ENCODE measurements around the gene TMEM63A. TPM values are rescaled to one million over a fixed set of nuclear protein-coding genes. Genes with fewer than 3 reads are reported as not detected.
"Not testable (repeated sequence)": the region's sequence is repeated elsewhere in the genome, so short reads cannot be mapped to it uniquely, and the experiment has no call there.

TMEM63A gene
- total RNA-seq, 1 experiment from 2014 or later, result 31.4 TPM

- ATAC-seq, result no peak
- Histone ChIP-seq H3K27me3 (ENCODE audit: control insufficient read depth, insufficient read depth, low read length) (no peaks in the 10 kb centered on the region), H3K9me3 (ENCODE audit: control insufficient read depth, insufficient read depth, low read depth, low read length) (no peaks in the 10 kb centered on the region), H3K4me1 (ENCODE audit: control insufficient read depth, insufficient read depth, low read length) (peaks cover 56% of the 10 kb centered on the region), H3K36me3 (ENCODE audit: control insufficient read depth, insufficient read depth, low read length) (no peaks in the 10 kb centered on the region), H3K4me3 (ENCODE audit: low read depth in 2 of 2, low read length in 2 of 2) (no peak overlapping the region), H3K27ac (ENCODE audit: low read length) (no peak overlapping the region)
- POLR2A ChIA-PET, result no interaction called here
- TF ChIP-seq CTCF (IDR thresholded peaks at IDR 0.05), result no peak
- TF ChIP-seq TCF7L2 (IDR thresholded peaks at IDR 0.05; ENCODE audit: low read depth, low read length), result no peak
- TF ChIP-seq REST (IDR thresholded peaks at IDR 0.05; ENCODE audit: insufficient read depth in 1 of 2, low read depth in 2 of 2, low read length in 1 of 2), result no peak
- no peak for TF ChIP-seq POLR2AphosphoS5 (IDR thresholded peaks at IDR 0.05; ENCODE audit: low read depth, low read length)
- no peak for TF ChIP-seq SIN3A (IDR thresholded peaks at IDR 0.05; ENCODE audit: borderline replicate concordance, insufficient read depth, low read depth, low read length)
- intact Hi-C loops (cut with micrococcal nuclease; ENCODE audit: unreplicated experiment) (no loop called here), in situ Hi-C loops (cut with HindIII; ENCODE audit: low pct_unique_long_range_greater_than_20kb, low sequenced_read_pairs) (no loop called here)
- BruUV-seq (replicated peaks), result no TSS peak
- DNase-seq (ENCODE audit: low read depth, low spot score), result no peak
- CTCF ChIA-PET, result no interaction called here
Observed at GRCh38 chr1:225815526-225816178, 66.5 kb downstream of the TMEM63A start.

- H3K9me3 ChIP-seq (ENCODE audit: control insufficient read depth, insufficient read depth, low read depth, low read length); POLR2A ChIA-PET; DNase-seq (ENCODE audit: low read depth, low spot score); CTCF ChIA-PET; ATAC-seq; intact Hi-C loops (cut with micrococcal nuclease; ENCODE audit: unreplicated experiment); H3K36me3 ChIP-seq (ENCODE audit: control insufficient read depth, insufficient read depth, low read length); H3K27ac ChIP-seq (ENCODE audit: low read length); H3K27me3 ChIP-seq (ENCODE audit: control insufficient read depth, insufficient read depth, low read length); in situ Hi-C loops (cut with HindIII; ENCODE audit: low pct_unique_long_range_greater_than_20kb, low sequenced_read_pairs); H3K4me3 ChIP-seq (ENCODE audit: low read depth in 2 of 2, low read length in 2 of 2); BruUV-seq (replicated peaks): not testable (repeated sequence)
- peaks cover 52% of the 10 kb centered on the region for H3K4me1 ChIP-seq (ENCODE audit: control insufficient read depth, insufficient read depth, low read length)
Observed at GRCh38 chr1:225815090-225815489, 67.1 kb downstream of the TMEM63A start.

- H3K36me3 ChIP-seq (ENCODE audit: control insufficient read depth, insufficient read depth, low read length), result no peaks in the 10 kb centered on the region
- ATAC-seq (no peak), DNase-seq (ENCODE audit: low read depth, low spot score) (no peak)
- no TSS peak for BruUV-seq (replicated peaks)
- no peak overlapping the region for H3K4me3 ChIP-seq (ENCODE audit: low read depth in 2 of 2, low read length in 2 of 2)
- no peaks in the 10 kb centered on the region for H3K9me3 ChIP-seq (ENCODE audit: control insufficient read depth, insufficient read depth, low read depth, low read length)
- in situ Hi-C loops (cut with HindIII; ENCODE audit: low pct_unique_long_range_greater_than_20kb, low sequenced_read_pairs) (no loop called here), intact Hi-C loops (cut with micrococcal nuclease; ENCODE audit: unreplicated experiment) (no loop called here)
- no peaks in the 10 kb centered on the region for H3K27me3 ChIP-seq (ENCODE audit: control insufficient read depth, insufficient read depth, low read length)
- TF ChIP-seq CTCF (IDR thresholded peaks at IDR 0.05), result no peak
- TF ChIP-seq SIN3A (IDR thresholded peaks at IDR 0.05; ENCODE audit: borderline replicate concordance, insufficient read depth, low read depth, low read length), result no peak
- no peak for TF ChIP-seq TCF7L2 (IDR thresholded peaks at IDR 0.05; ENCODE audit: low read depth, low read length)
- TF ChIP-seq REST (IDR thresholded peaks at IDR 0.05; ENCODE audit: insufficient read depth in 1 of 2, low read depth in 2 of 2, low read length in 1 of 2), result no peak
- no peak for TF ChIP-seq POLR2AphosphoS5 (IDR thresholded peaks at IDR 0.05; ENCODE audit: low read depth, low read length)
- ChIA-PET CTCF (no interaction called here), POLR2A (no interaction called here)
- H3K27ac ChIP-seq (ENCODE audit: low read length), result no peak overlapping the region
- H3K4me1 ChIP-seq (ENCODE audit: control insufficient read depth, insufficient read depth, low read length), result peaks cover 53% of the 10 kb centered on the region
Observed at GRCh38 chr1:225814381-225814780, 67.8 kb downstream of the TMEM63A start.

All from Panc1 (cell line).